Progenitor cell of endocrine pancreas (in vitro differentiated cells): ENCODE measurements around the gene BLM. TPM values are rescaled to one million over a fixed set of nuclear protein-coding genes. Genes with fewer than 3 reads are reported as not detected.

Source experiments
- DNase-seq: peaks from one replicate; pipeline ENCODE4 v3.0.0; 2021; ENCODE audit warnings: low spot score; ENCODE audit not compliant: unreplicated experiment
- H3K27ac Mint-ChIP-seq: 2 replicates; pipeline ENCODE4 v1.8.0; 2021; ENCODE audit warnings: mild to moderate bottlenecking, moderate library complexity, mixed read lengths
- H3K27me3 Mint-ChIP-seq: 2 replicates; pipeline ENCODE4 v1.8.0; 2021; ENCODE audit warnings: mixed read lengths
- H3K36me3 Mint-ChIP-seq: 2 replicates; pipeline ENCODE4 v1.8.0; 2022; ENCODE audit warnings: mixed read lengths; ENCODE audit not compliant: insufficient read depth
- H3K4me1 Mint-ChIP-seq: 2 replicates; pipeline ENCODE4 v1.8.0; 2021; ENCODE audit warnings: low read depth, mixed read lengths
- H3K4me3 Mint-ChIP-seq: 2 replicates; pipeline ENCODE4 v1.8.0; 2021; ENCODE audit warnings: low read depth, mild to moderate bottlenecking, moderate library complexity, mixed read lengths
- H3K9me3 Mint-ChIP-seq: 2 replicates; pipeline ENCODE4 v1.8.0; 2021; ENCODE audit warnings: low read depth, mixed read lengths
- CTCF ChIP-seq: fragments of 200-600 bp; sonication (generic); IDR thresholded peaks from one replicate; pipeline ENCODE4 v1.5.0; 2021; ENCODE audit warnings: antibody characterized with exemption, mild to moderate bottlenecking; ENCODE audit not compliant: unreplicated experiment
- total RNA-seq: library from RNA; stranded (reverse); gene quantifications from 2 replicates; pipeline ENCODE4 v1.2.1, GENCODE V29; 2021

The BLM gene
- total RNA-seq, 1 donor from 2014 or later = 19.6 TPM

GRCh38 chr15:90826886-90827435 is 109.8 kb downstream of the BLM start:
- Mint-ChIP-seq H3K27ac (no peak overlapping the region), H3K4me3 (no peak overlapping the region), H3K36me3 (no peaks in the 10 kb centered on the region), H3K4me1 (peaks cover 10% of the 10 kb centered on the region), H3K9me3 (peaks cover 7% of the 10 kb centered on the region), H3K27me3 (peaks cover 4% of the 10 kb centered on the region)
- no peak for TF ChIP-seq CTCF
- DNase-seq = no peak

GRCh38 chr15:90828111-90828510 is 111.0 kb downstream of the BLM start:
- H3K27me3 Mint-ChIP-seq = peaks cover 4% of the 10 kb centered on the region
- H3K4me3 Mint-ChIP-seq = no peak overlapping the region
- H3K9me3 Mint-ChIP-seq = peaks cover 7% of the 10 kb centered on the region
- H3K36me3 Mint-ChIP-seq = no peaks in the 10 kb centered on the region
- no peak for TF ChIP-seq CTCF
- no peak for DNase-seq
- peaks cover 8% of the 10 kb centered on the region for H3K4me1 Mint-ChIP-seq
- H3K27ac Mint-ChIP-seq = no peak overlapping the region

- no peak overlapping the region for H3K4me3 Mint-ChIP-seq
- no peaks in the 10 kb centered on the region for H3K36me3 Mint-ChIP-seq
- DNase-seq = no peak
- H3K9me3 Mint-ChIP-seq = peaks cover 7% of the 10 kb centered on the region
- no peak overlapping the region for H3K27ac Mint-ChIP-seq
- H3K27me3 Mint-ChIP-seq = peaks cover 4% of the 10 kb centered on the region
- no peak for TF ChIP-seq CTCF
- peaks cover 7% of the 10 kb centered on the region for H3K4me1 Mint-ChIP-seq
Observed at GRCh38 chr15:90829126-90829525, 112.0 kb downstream of the BLM start.

GRCh38 chr15:90829942-90830440 is 112.8 kb downstream of the BLM start:
- Mint-ChIP-seq H3K4me3 (no peak overlapping the region), H3K4me1 (no peaks in the 10 kb centered on the region), H3K27me3 (peaks cover 4% of the 10 kb centered on the region), H3K9me3 (peaks cover 4% of the 10 kb centered on the region), H3K27ac (no peak overlapping the region), H3K36me3 (no peaks in the 10 kb centered on the region)
- no peak for DNase-seq
- TF ChIP-seq CTCF = no peak

- peaks cover 4% of the 10 kb centered on the region for H3K27me3 Mint-ChIP-seq
- peaks cover 2% of the 10 kb centered on the region for H3K4me1 Mint-ChIP-seq
Observed at GRCh38 chr15:90834626-90835025, 117.5 kb downstream of the BLM start.

More at GRCh38 chr15:90834626-90835025, 117.5 kb downstream of the BLM start:
- Mint-ChIP-seq H3K27ac (no peak overlapping the region), H3K36me3 (no peaks in the 10 kb centered on the region), H3K4me3 (no peak overlapping the region), H3K9me3 (no peaks in the 10 kb centered on the region)
- no peak for DNase-seq
- TF ChIP-seq CTCF = no peak
